Stomach (tissue), 4 donors: ENCODE results near the gene RAB26.

Experiments
- CTCF ChIP-seq, 7 experiments: fragments of 450-650 bp in 4 of 7; fragments of 200-600 bp in 3 of 7; sonication (generic) in 3 of 7; IDR thresholded peaks; one replicate each; pipeline ENCODE4 v1.5.1; 2016 to 2019; ENCODE audit warnings: antibody characterized with exemption in 7 of 7, control low read depth in 2 of 7, mild to moderate bottlenecking in 1 of 7
- POLR2A ChIP-seq, 4 donors: fragments of 450-650 bp; IDR thresholded peaks; one replicate each; pipeline ENCODE4 v1.6.1; 2016; ENCODE audit warnings: antibody characterized with exemption in 4 of 4, control low read depth in 2 of 4, mild to moderate bottlenecking in 1 of 4, moderate library complexity in 1 of 4

- TF ChIP-seq CTCF (IDR thresholded peaks at IDR 0.05) (no peak), POLR2A (IDR thresholded peaks at IDR 0.05) (no peak)
Measured at GRCh38 chr16:2175454-2175853, 27.0 kb downstream of the RAB26 start.
